CD4-positive, alpha-beta memory T cell (primary cell): ENCODE results near the gene CTDSP2. TPM values are rescaled to one million over a fixed set of nuclear protein-coding genes. Genes with fewer than 3 reads are reported as not detected.

Experiments
- CTCF ChIA-PET: fragments of 350-600 bp; sonication (Branson Sonifier 250); formaldehyde crosslinking; loops from one replicate; lab custom pipeline; 2021; ENCODE audit warnings: inconsistent platforms; ENCODE audit not compliant: partially characterized antibody; lab: Charles Lee
- POLR2A ChIA-PET: fragments of 350-600 bp; sonication (Branson Sonifier 250); formaldehyde crosslinking; loops from one replicate; lab custom pipeline; 2021; ENCODE audit not compliant: partially characterized antibody; lab: Charles Lee
- DNase-seq, 5 donors: peaks; one replicate each; pipeline versions ENCODE4 v3.0.0 to v3.0.0-alpha.2; 2020 to 2022; ENCODE audit warnings: mixed read lengths in 1 of 5
- H3K27ac ChIP-seq: one replicate; pipeline ENCODE4 v1.7.0; 2013; ENCODE audit warnings: low read depth, low read length
- H3K27me3 ChIP-seq: 2 replicates; pipeline ENCODE4 v1.7.0; 2013; ENCODE audit warnings: mild to moderate bottlenecking, low read length, moderate library complexity; ENCODE audit not compliant: insufficient read depth
- H3K36me3 ChIP-seq: 2 replicates; pipeline ENCODE4 v1.7.0; 2013; ENCODE audit warnings: mild to moderate bottlenecking, low read length, moderate library complexity; ENCODE audit not compliant: insufficient read depth
- H3K4me1 ChIP-seq: 2 replicates; pipeline ENCODE4 v1.7.0; 2013; ENCODE audit warnings: mild to moderate bottlenecking, low read length, moderate library complexity; ENCODE audit not compliant: insufficient read depth
- H3K4me3 ChIP-seq, 2 donors: one replicate each; pipeline ENCODE4 v1.7.0; 2013; ENCODE audit warnings: low read length in 2 of 2, mild to moderate bottlenecking in 1 of 2
- H3K9me3 ChIP-seq, 2 donors: one replicate each; pipeline ENCODE4 v1.7.0; 2013; ENCODE audit warnings: low read length in 2 of 2, control low read depth in 1 of 2; ENCODE audit not compliant: control insufficient read depth in 1 of 2
- H3K27ac Mint-ChIP-seq, 7 donors: one replicate each; pipeline ENCODE4 v1.8.0; 2020 to 2021; ENCODE audit warnings: mixed read lengths in 7 of 7, mild to moderate bottlenecking in 6 of 7, inconsistent platforms in 3 of 7, moderate library complexity in 3 of 7
- H3K27me3 Mint-ChIP-seq, 2 donors: one replicate each; pipeline ENCODE4 v1.8.0; 2020 to 2021; ENCODE audit warnings: mixed read lengths in 2 of 2
- H3K36me3 Mint-ChIP-seq, 2 donors: one replicate each; pipeline ENCODE4 v1.8.0; 2020 to 2021; ENCODE audit warnings: mixed read lengths in 2 of 2, inconsistent platforms in 1 of 2, mild to moderate bottlenecking in 1 of 2
- H3K4me1 Mint-ChIP-seq, 4 donors: one replicate each; pipeline ENCODE4 v1.8.0; 2020 to 2021; ENCODE audit warnings: mixed read lengths in 4 of 4, mild to moderate bottlenecking in 1 of 4
- H3K4me3 Mint-ChIP-seq, 8 donors: one replicate each; pipeline ENCODE4 v1.8.0; 2020 to 2021; ENCODE audit warnings: mixed read lengths in 8 of 8, mild to moderate bottlenecking in 7 of 8, moderate library complexity in 6 of 8, inconsistent platforms in 3 of 8
- H3K9me3 Mint-ChIP-seq, 8 donors: one replicate each; pipeline ENCODE4 v1.8.0; 2020 to 2021; ENCODE audit warnings: mixed read lengths in 8 of 8, mild to moderate bottlenecking in 5 of 8, inconsistent platforms in 3 of 8, moderate library complexity in 1 of 8
- intact Hi-C: fragments of 100-400 bp; cut with micrococcal nuclease; formaldehyde crosslinking; loops from one replicate; pipeline ENCODE4 v1.15.1; 2023
- polyA plus RNA-seq, 2 donors: library from polyadenylated mRNA; unstranded; fragments of 300-500 nt; fragmentation: Illumina TruSeq; gene quantifications; one replicate each; pipeline ENCODE4 v1.2.3, GENCODE V29; 2021
- total RNA-seq, 2 experiments: library from RNA; stranded (reverse); gene quantifications; one replicate each; pipeline ENCODE4 v1.2.3, GENCODE V29; 2021

CTDSP2 gene
- total and polyA plus RNA-seq, 4 experiments from 2014 or later: 57.7 to 285 (median 174) TPM

DNA sequence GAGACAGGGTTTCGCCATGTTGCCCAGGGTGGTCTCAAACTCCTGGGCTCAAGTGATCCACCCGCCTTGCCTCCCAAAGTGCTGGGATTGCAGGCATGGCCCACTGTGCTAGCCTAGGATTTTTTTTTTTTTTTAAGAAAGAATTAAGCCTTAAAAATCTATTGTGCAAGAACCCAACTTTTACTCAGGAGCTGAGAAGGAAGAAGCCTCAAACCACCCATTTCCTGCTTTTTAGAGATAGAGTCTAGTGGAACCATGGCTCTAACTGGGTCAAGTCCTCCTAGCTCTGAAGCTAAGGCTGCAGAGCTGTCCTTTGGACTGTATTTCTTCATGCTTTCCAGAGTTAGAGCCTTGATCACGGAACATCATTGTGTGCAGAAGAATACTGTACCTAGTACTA lies 65.3 kb downstream of the CTDSP2 start:
- Histone ChIP-seq H3K36me3 (peaks cover 9% of the 10 kb centered on the region), H3K4me1 (peaks cover 59% of the 10 kb centered on the region), H3K9me3 (no peaks in the 10 kb centered on the region), H3K27me3 (no peaks in the 10 kb centered on the region), H3K27ac (peak overlapping the region; percentile 73), H3K4me3 (no peak overlapping the region)
- intact Hi-C loops: no loop called here
- peak overlapping the region; percentile 95 to 100 (median 99) for H3K27ac Mint-ChIP-seq
- H3K36me3 Mint-ChIP-seq: peaks cover 6 to 20% of the 10 kb centered on the region in 2 donors
- H3K27me3 Mint-ChIP-seq: no peaks in the 10 kb centered on the region
- DNase-seq: peak in 2 of 5 donors; percentile 43
- H3K9me3 Mint-ChIP-seq: peaks cover 0 to 4% (median 0%) of the 10 kb centered on the region in 8 donors
- peaks cover 42 to 64% (median 54%) of the 10 kb centered on the region in 4 donors for H3K4me1 Mint-ChIP-seq
- ChIA-PET POLR2A (interaction anchor here (0.7 to 7.0 kb wide), 14 partner anchors 9 to 156 kb away, joined by 3 to 53 read pairs (median 3); partner anchors contain the start of genes CDK4, CTDSP2, CYP27B1 and EEF1AKMT3), CTCF (interaction anchor here (0.7 to 7.8 kb wide), 17 partner anchors 8 to 126 kb away, joined by 3 to 64 read pairs (median 6); partner anchors contain the start of genes CDK4, CTDSP2, CYP27B1 and EEF1AKMT3)
- H3K4me3 Mint-ChIP-seq: peak overlapping the region; percentile 21 to 100 (median 97)

DNA sequence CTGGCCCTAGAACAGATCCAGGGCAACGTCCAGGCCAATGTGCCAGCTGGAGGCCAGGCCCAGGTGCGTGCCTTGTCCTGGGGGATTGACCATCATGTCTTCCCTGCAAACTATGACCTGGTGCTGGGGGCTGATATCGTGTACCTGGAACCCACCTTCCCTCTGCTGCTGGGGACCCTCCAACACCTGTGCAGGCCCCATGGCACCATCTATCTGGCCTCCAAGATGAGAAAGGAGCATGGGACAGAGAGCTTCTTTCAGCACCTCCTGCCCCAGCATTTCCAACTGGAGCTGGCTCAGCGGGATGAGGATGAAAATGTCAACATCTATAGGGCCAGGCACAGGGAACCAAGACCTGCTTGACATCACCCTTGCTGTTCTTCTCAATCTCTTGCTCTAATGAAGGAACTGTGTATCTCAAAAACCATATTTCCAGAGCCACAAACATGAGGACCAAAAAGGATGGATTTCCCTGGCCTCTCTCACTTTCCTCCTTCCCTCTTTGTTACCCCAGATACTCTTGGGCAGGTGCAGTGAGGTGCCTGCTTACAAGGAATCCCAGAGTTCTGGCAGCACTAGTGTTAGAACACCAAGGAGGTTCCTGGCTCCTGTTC lies 66.1 kb downstream of the CTDSP2 start:
- Mint-ChIP-seq H3K27me3 (no peaks in the 10 kb centered on the region), H3K9me3 (peaks cover 0 to 4% (median 0%) of the 10 kb centered on the region in 8 donors), H3K27ac (peak overlapping the region; percentile 93 to 100 (median 99)), H3K36me3 (peaks cover 9 to 17% of the 10 kb centered on the region in 2 donors), H3K4me1 (peaks cover 42 to 67% (median 54%) of the 10 kb centered on the region in 4 donors), H3K4me3 (peak overlapping the region in 6 of 8 donors; percentile 21 to 100 (median 76))
- no peak for DNase-seq
- POLR2A ChIA-PET: interaction anchor here (0.6 to 7.0 kb wide), 6 partner anchors 14 to 124 kb away, joined by 3 to 45 read pairs (median 10); partner anchors contain the start of genes CYP27B1, MARCHF9 and TSPAN31
- Histone ChIP-seq H3K36me3 (peaks cover under 1% of the 10 kb centered on the region), H3K27ac (peak overlapping the region; percentile 52), H3K9me3 (no peaks in the 10 kb centered on the region), H3K4me3 (no peak overlapping the region), H3K4me1 (peaks cover 59% of the 10 kb centered on the region), H3K27me3 (no peaks in the 10 kb centered on the region)
- intact Hi-C loops: no loop called here
- CTCF ChIA-PET: interaction anchor here (1.1 to 7.8 kb wide), 9 partner anchors 7 to 124 kb away, joined by 3 to 64 read pairs (median 17); partner anchors contain the start of genes CTDSP2, CYP27B1, EEF1AKMT3 and METTL1

DNA sequence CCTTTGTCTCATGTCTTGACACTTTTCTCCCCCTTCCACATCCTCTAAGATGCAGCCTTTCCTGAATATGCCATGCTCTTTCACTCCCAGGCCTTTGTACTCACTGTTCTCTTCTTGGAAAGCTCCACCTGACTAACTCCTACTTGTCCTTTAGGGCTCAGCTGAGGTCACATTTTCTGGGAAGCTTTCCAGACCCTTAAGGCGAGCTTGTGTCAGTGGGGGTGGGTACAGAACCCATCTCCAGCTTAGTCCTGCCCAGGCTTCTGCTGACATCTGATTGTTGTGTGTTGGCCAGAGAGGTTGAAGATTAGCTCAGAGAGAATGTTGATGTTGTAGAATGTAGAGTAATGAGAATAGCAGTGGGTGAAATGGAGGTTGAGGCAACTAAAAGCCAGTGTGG lies 66.8 kb downstream of the CTDSP2 start:
- Histone ChIP-seq H3K27me3 (no peaks in the 10 kb centered on the region), H3K4me1 (peaks cover 59% of the 10 kb centered on the region), H3K27ac (peak overlapping the region; percentile 52), H3K9me3 (no peaks in the 10 kb centered on the region), H3K36me3 (no peaks in the 10 kb centered on the region), H3K4me3 (no peak overlapping the region)
- Mint-ChIP-seq H3K9me3 (peaks cover 0 to 4% (median 0%) of the 10 kb centered on the region in 8 donors), H3K36me3 (peaks cover 9 to 17% of the 10 kb centered on the region in 2 donors), H3K4me3 (peak overlapping the region in 4 of 8 donors; percentile 10 to 51 (median 27)), H3K27me3 (no peaks in the 10 kb centered on the region), H3K27ac (peak overlapping the region; percentile 76 to 99 (median 91)), H3K4me1 (peaks cover 42 to 67% (median 54%) of the 10 kb centered on the region in 4 donors)
- intact Hi-C loops: no loop called here
- no peak for DNase-seq
- POLR2A ChIA-PET: interaction anchor here (0.6 to 7.0 kb wide), 5 partner anchors 14 to 125 kb away, joined by 3 to 45 read pairs (median 12); partner anchors contain the start of genes CDK4, CYP27B1 and MARCHF9
- CTCF ChIA-PET: interaction anchor here (0.8 to 7.8 kb wide), 9 partner anchors 13 to 125 kb away, joined by 3 to 64 read pairs (median 6); partner anchors contain the start of genes AVIL and CYP27B1

DNA sequence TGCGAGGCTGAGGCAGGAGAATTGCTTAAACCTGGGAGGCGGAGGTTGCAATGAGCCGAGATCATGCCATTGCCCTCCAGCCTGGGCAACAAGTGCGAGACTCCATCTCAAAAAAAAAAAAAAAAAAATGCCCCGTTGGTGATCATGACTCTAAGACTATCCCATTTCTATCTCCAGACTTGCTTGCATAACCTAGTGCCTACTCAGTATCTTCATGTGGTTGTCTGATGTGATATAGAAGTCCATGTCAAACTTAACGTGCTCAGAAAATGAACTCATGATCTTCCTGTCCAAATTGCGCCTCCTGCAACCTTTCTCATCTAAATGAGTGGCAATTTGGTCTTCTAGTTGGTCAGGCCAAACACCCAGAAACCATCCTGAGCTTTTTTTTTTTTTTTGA lies 68.6 kb downstream of the CTDSP2 start:
- no peak overlapping the region for H3K4me3 ChIP-seq
- Mint-ChIP-seq H3K36me3 (peaks cover 9 to 10% of the 10 kb centered on the region in 2 donors), H3K27me3 (no peaks in the 10 kb centered on the region), H3K4me3 (peak overlapping the region in 2 of 8 donors; percentile 36 to 52), H3K9me3 (peaks cover 0 to 4% (median 0%) of the 10 kb centered on the region in 8 donors), H3K27ac (peak overlapping the region in 4 of 7 donors; percentile 21 to 83 (median 40)), H3K4me1 (peaks cover 36 to 64% (median 48%) of the 10 kb centered on the region in 4 donors)
- ChIA-PET CTCF (interaction anchor here (1.2 to 7.8 kb wide), 6 partner anchors 12 to 128 kb away, joined by 3 to 64 read pairs (median 6); no protein-coding TSS in a partner anchor), POLR2A (interaction anchor here (1.3 kb wide), 1 partner anchor 21 kb away, joined by 3 read pairs; no protein-coding TSS in a partner anchor)
- no peaks in the 10 kb centered on the region for H3K27me3 ChIP-seq
- peaks cover 54% of the 10 kb centered on the region for H3K4me1 ChIP-seq
- intact Hi-C loops: no loop called here
- no peaks in the 10 kb centered on the region for H3K9me3 ChIP-seq
- H3K27ac ChIP-seq: no peak overlapping the region
- DNase-seq: no peak
- H3K36me3 ChIP-seq: no peaks in the 10 kb centered on the region

DNA sequence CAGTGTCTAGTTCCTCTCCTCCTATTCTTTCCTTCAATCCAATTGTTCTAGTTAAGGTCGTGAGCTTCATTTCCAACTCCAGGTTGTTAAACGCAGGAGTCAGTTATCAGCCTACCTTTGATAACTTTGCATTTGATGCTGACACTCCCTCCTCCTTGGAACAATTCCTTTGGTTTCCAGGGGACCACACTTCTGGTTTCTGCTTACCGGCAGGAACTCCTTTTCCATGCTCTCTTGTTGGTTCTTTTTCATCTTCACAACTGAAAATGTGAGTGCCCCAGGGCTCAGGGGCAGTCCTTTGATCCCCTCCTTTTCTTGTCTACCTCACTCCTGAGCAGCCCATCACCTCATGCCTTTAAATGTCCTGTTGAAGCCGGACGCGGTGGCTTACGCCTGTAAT lies 69.2 kb downstream of the CTDSP2 start:
- Mint-ChIP-seq H3K4me1 (peaks cover 33 to 61% (median 45%) of the 10 kb centered on the region in 4 donors), H3K36me3 (peaks cover 6 to 9% of the 10 kb centered on the region in 2 donors), H3K4me3 (no peak overlapping the region), H3K27ac (peak overlapping the region in 1 of 7 donors; percentile 35), H3K9me3 (no peaks in the 10 kb centered on the region), H3K27me3 (no peaks in the 10 kb centered on the region)
- no peak overlapping the region for H3K27ac ChIP-seq
- peaks cover 57% of the 10 kb centered on the region for H3K4me1 ChIP-seq
- no peak for DNase-seq
- ChIA-PET POLR2A (no interaction called here), CTCF (interaction anchor here (0.7 to 1.5 kb wide), 2 partner anchors 18 to 21 kb away, joined by 3 to 6 read pairs; no protein-coding TSS in a partner anchor)
- H3K9me3 ChIP-seq: no peaks in the 10 kb centered on the region
- H3K36me3 ChIP-seq: no peaks in the 10 kb centered on the region
- no peaks in the 10 kb centered on the region for H3K27me3 ChIP-seq
- no peak overlapping the region for H3K4me3 ChIP-seq
- intact Hi-C loops: no loop called here

DNA sequence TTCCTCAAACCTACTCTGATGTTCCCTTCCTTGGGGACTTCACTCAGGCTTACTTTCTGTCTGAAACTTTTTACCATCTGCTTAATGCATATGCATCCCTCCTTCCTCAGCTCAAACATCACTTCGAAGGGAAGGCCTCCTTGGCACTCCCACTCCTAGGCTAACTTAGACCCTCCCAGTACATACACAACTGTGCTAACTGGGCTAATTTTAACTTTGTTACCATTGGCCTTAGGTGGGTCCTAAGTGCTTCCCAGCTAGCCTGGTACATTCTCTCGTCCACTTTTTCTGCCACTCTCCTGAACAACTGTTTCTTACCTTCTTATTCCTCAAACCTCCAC lies 70.3 kb downstream of the CTDSP2 start:
- intact Hi-C loops: no loop called here
- H3K9me3 Mint-ChIP-seq: no peaks in the 10 kb centered on the region
- H3K27ac Mint-ChIP-seq: peak overlapping the region in 2 of 7 donors; percentile 37 to 51
- H3K27me3 Mint-ChIP-seq: peaks cover 0 to 2% of the 10 kb centered on the region in 2 donors
- POLR2A ChIA-PET: interaction anchor here (1.0 kb wide), 1 partner anchor 10 kb away, joined by 4 read pairs; the partner anchor contains the start of gene CYP27B1
- peaks cover 29 to 59% (median 42%) of the 10 kb centered on the region in 4 donors for H3K4me1 Mint-ChIP-seq
- H3K4me3 Mint-ChIP-seq: peak overlapping the region in 2 of 8 donors; percentile 0 to 3
- Histone ChIP-seq H3K9me3 (no peaks in the 10 kb centered on the region), H3K36me3 (no peaks in the 10 kb centered on the region), H3K4me3 (no peak overlapping the region), H3K27ac (no peak overlapping the region), H3K4me1 (peaks cover 52% of the 10 kb centered on the region), H3K27me3 (no peaks in the 10 kb centered on the region)
- peaks cover 9 to 14% of the 10 kb centered on the region in 2 donors for H3K36me3 Mint-ChIP-seq
- CTCF ChIA-PET: interaction anchor here (1.5 to 2.9 kb wide), 3 partner anchors 17 to 20 kb away, joined by 6 to 15 read pairs (median 10); no protein-coding TSS in a partner anchor
- no peak for DNase-seq
